ENCODE results near the gene GNB1L. TPM values are rescaled to one million over a fixed set of nuclear protein-coding genes. Genes with fewer than 3 reads are reported as not detected.

The GNB1L gene
- total and polyA plus RNA-seq, 2 experiments from 2014 or later, result 14.3 to 16.5 TPM

DNA sequence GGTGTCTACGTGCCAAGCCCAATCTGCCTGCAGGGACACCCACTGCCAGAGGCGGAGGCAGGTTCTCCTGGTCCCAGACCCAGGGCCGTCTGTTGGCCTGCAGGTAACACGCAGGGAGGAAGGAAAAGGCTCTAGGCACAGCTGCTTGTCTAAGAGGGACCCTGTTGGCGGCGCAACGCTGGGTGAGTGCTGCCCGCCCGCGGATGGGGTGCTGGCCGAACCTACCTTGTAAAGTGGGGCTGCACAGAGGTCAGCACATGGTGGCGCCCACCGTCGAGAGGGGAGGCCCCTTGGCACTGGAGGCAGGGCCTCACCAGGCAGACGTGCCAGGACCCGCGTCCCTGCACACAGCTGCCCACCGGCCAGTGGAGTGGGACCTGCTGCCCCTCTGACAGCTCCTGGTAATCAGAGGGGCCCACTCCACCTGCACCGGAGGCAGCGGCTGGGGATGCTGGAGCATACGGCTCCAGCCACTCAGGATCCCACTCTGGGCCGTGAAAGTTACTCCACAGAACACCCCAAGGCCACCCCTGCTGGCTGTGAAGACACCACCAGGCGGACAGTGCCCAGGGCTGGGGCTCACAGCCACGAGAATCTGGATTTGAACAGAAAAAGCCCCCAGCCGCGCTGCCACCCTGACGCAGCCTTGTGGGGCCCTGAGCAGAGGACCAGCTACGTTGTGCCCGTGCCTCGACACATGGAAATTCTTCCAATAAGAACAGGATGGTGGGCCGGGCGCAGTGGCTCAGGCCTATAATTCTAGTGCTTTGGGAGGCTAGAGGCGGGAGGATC, 70.1 kb downstream of the GNB1L start:
- TF ChIP-seq EZH2phosphoT487 (IDR thresholded peaks at IDR 0.05; ENCODE audit: insufficient read depth, low read depth) (no peak), EZH2 (IDR thresholded peaks at IDR 0.05; ENCODE audit: insufficient read depth, poor library complexity, severe bottlenecking) (no peak)
- no peaks in the 10 kb centered on the region for H4K20me1 ChIP-seq (ENCODE audit: insufficient read depth)
- H3K9me3 ChIP-seq (ENCODE audit: low read depth), result no peaks in the 10 kb centered on the region

GRCh38 chr22:19783586-19784383, 70.9 kb downstream of the GNB1L start:
- Histone ChIP-seq H3K4me2 (ENCODE audit: unreplicated experiment) (no peak overlapping the region), H3K27ac (no peak overlapping the region), H3F3A (ENCODE audit: insufficient read depth) (0 out of 2 replicates have a peak, but pooled peaks cover 4% of the 10 kb centered on the region), H3K9me2 (ENCODE audit: insufficient read depth) (no peaks in the 10 kb centered on the region), H3K9me3 (ENCODE audit: low read depth) (no peaks in the 10 kb centered on the region), H3K36me3 (ENCODE audit: low read depth) (no peaks in the 10 kb centered on the region), H3K27me3 (replicated peaks; ENCODE audit: insufficient read depth) (no peaks in the 10 kb centered on the region), H3K4me1 (ENCODE audit: insufficient read depth) (no peaks in the 10 kb centered on the region), H3K79me2 (ENCODE audit: insufficient read depth) (no peaks in the 10 kb centered on the region), H4K20me1 (ENCODE audit: insufficient read depth) (no peaks in the 10 kb centered on the region), H3K9ac (no peak overlapping the region), H2AFZ (no peak overlapping the region), H3K4me3 (no peak overlapping the region)
- TF ChIP-seq EZH2 (IDR thresholded peaks at IDR 0.05; ENCODE audit: insufficient read depth, poor library complexity, severe bottlenecking) (no peak), EZH2phosphoT487 (IDR thresholded peaks at IDR 0.05; ENCODE audit: insufficient read depth, low read depth) (no peak)
- in situ Hi-C loops (cut with MboI), result no loop called here
- DNase-seq, result no peak
- WGBS, 2 experiments (ENCODE audit: low coverage in 1 of 2, low lambda C conversion rate in 2 of 2, missing lambda C conversion rate in 2 of 2), result 88% methylated on average over 23 to 24 of the region's 24 CpGs

More for the DNA sequence above, 70.1 kb downstream of the GNB1L start:
- Histone ChIP-seq H3K9me2 (ENCODE audit: insufficient read depth) (no peaks in the 10 kb centered on the region), H3K27me3 (replicated peaks; ENCODE audit: insufficient read depth) (no peaks in the 10 kb centered on the region), H3K4me2 (ENCODE audit: unreplicated experiment) (no peak overlapping the region), H3K36me3 (ENCODE audit: low read depth) (no peaks in the 10 kb centered on the region), H3K9ac (no peak overlapping the region), H3K4me1 (ENCODE audit: insufficient read depth) (no peaks in the 10 kb centered on the region), H2AFZ (no peak overlapping the region), H3F3A (ENCODE audit: insufficient read depth) (0 out of 2 replicates have a peak, but pooled peaks cover 4% of the 10 kb centered on the region), H3K79me2 (ENCODE audit: insufficient read depth) (no peaks in the 10 kb centered on the region), H3K27ac (no peak overlapping the region), H3K4me3 (no peak overlapping the region)
- in situ Hi-C loops (cut with MboI), result no loop called here
- DNase-seq, result no peak
- WGBS, 2 experiments (ENCODE audit: low coverage in 1 of 2, low lambda C conversion rate in 2 of 2, missing lambda C conversion rate in 2 of 2), result 94 to 97% methylated on average over 33 of the region's 33 CpGs

- 93 to 100% methylated on average over 1 of the region's 1 CpG for whole genome bisulfite sequencing, 2 experiments (ENCODE audit: low coverage in 1 of 2, low lambda C conversion rate in 2 of 2, missing lambda C conversion rate in 2 of 2)
- no peak for DNase-seq
Observed at GRCh38 chr22:19782533-19782932, 72.1 kb downstream of the GNB1L start.

DNA sequence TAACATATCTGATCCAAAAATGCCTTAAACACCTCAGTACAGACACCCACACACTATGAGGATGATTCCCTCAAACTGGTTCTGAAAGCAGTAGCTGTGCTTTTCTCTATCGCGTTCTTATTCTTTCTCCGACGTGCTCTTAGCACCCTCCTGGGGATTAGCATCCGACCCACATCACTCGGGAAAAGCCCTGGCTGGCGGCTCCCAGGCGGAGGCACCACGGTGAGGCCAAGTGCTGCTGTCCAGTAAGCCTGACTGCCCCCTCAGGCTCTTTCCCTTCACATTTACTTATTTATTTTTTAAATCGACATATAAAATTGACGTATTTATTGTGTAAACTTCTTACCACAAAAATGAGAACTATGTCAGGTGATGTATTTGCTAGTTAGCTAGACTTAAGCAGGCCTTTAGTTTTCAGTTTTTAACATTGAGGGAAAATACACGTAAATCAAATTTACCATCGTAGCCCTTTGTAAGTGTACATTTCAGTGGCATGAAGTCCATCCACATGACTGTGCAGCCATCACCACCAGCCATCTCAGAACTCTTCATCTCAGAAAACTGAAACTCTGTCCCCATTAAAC, 74.9 kb downstream of the GNB1L start:
- no peak for DNase-seq
- no peak overlapping the region for H3K4me2 ChIP-seq (ENCODE audit: unreplicated experiment)
- H4K20me1 ChIP-seq (ENCODE audit: insufficient read depth), result no peaks in the 10 kb centered on the region
- H3K9ac ChIP-seq, result no peak overlapping the region
- no peaks in the 10 kb centered on the region for H3K36me3 ChIP-seq (ENCODE audit: low read depth)
- H3F3A ChIP-seq (ENCODE audit: insufficient read depth), result 0 out of 2 replicates have a peak, but pooled peaks cover 4% of the 10 kb centered on the region
- H3K9me2 ChIP-seq (ENCODE audit: insufficient read depth), result no peaks in the 10 kb centered on the region
- H2AFZ ChIP-seq, result no peak overlapping the region; the same call in 1 of the 2 replicates
- H3K9me3 ChIP-seq (ENCODE audit: low read depth), result no peaks in the 10 kb centered on the region
- H3K27ac ChIP-seq, result no peak overlapping the region
- H3K4me3 ChIP-seq, result no peak overlapping the region
- TF ChIP-seq EZH2phosphoT487 (IDR thresholded peaks at IDR 0.05; ENCODE audit: insufficient read depth, low read depth), result no peak
- no peak for TF ChIP-seq EZH2 (IDR thresholded peaks at IDR 0.05; ENCODE audit: insufficient read depth, poor library complexity, severe bottlenecking)
- H3K27me3 ChIP-seq (replicated peaks; ENCODE audit: insufficient read depth), result no peaks in the 10 kb centered on the region
- in situ Hi-C loops (cut with MboI), result no loop called here
- no peaks in the 10 kb centered on the region for H3K4me1 ChIP-seq (ENCODE audit: insufficient read depth)
- H3K79me2 ChIP-seq (ENCODE audit: insufficient read depth), result no peaks in the 10 kb centered on the region
- 69% methylated on average over 13 of the region's 13 CpGs for WGBS, 2 experiments (ENCODE audit: low coverage in 1 of 2, low lambda C conversion rate in 2 of 2, missing lambda C conversion rate in 2 of 2)

More at GRCh38 chr22:19782533-19782932, 72.1 kb downstream of the GNB1L start:
- Histone ChIP-seq H3K36me3 (ENCODE audit: low read depth) (no peaks in the 10 kb centered on the region), H3K9me3 (ENCODE audit: low read depth) (no peaks in the 10 kb centered on the region), H3K9me2 (ENCODE audit: insufficient read depth) (no peaks in the 10 kb centered on the region), H4K20me1 (ENCODE audit: insufficient read depth) (no peaks in the 10 kb centered on the region), H3F3A (ENCODE audit: insufficient read depth) (0 out of 2 replicates have a peak, but pooled peaks cover 4% of the 10 kb centered on the region), H3K4me1 (ENCODE audit: insufficient read depth) (no peaks in the 10 kb centered on the region), H3K27me3 (replicated peaks; ENCODE audit: insufficient read depth) (no peaks in the 10 kb centered on the region), H2AFZ (no peak overlapping the region), H3K4me3 (no peak overlapping the region), H3K27ac (no peak overlapping the region), H3K9ac (no peak overlapping the region), H3K4me2 (ENCODE audit: unreplicated experiment) (no peak overlapping the region), H3K79me2 (ENCODE audit: insufficient read depth) (no peaks in the 10 kb centered on the region)
- TF ChIP-seq EZH2phosphoT487 (IDR thresholded peaks at IDR 0.05; ENCODE audit: insufficient read depth, low read depth) (no peak), EZH2 (IDR thresholded peaks at IDR 0.05; ENCODE audit: insufficient read depth, poor library complexity, severe bottlenecking) (no peak)
- in situ Hi-C loops (cut with MboI), result no loop called here

All from GM23248 (cell line).